Skin epidermis (tissue), 12 donors: ENCODE measurements around the gene CBLIF.
"Not testable (repeated sequence)": the region's sequence is repeated elsewhere in the genome, so short reads cannot be mapped to it uniquely, and the experiment has no call there.

Source experiments
- H3K27ac ChIP-seq, 21 experiments: fragments of 200-600 bp; sonication (generic) in 11 of 21; one replicate each; pipeline ENCODE4 v1.5.0; 2020; ENCODE audit warnings: mild to moderate bottlenecking in 3 of 21, inconsistent platforms in 2 of 21, moderate library complexity in 2 of 21
- H3K4me3 ChIP-seq, 7 experiments: fragments of 200-600 bp; sonication (generic) in 2 of 7; one replicate each; pipeline ENCODE4 v1.5.0; 2020; ENCODE audit warnings: inconsistent platforms in 2 of 7, mild to moderate bottlenecking in 2 of 7, moderate library complexity in 1 of 7

The CBLIF gene

GRCh38 chr11:59849129-59849528, 3.8 kb upstream of the CBLIF start:
- Histone ChIP-seq H3K4me3 (no peak overlapping the region), H3K27ac (peak overlapping the region in 1 of 21 experiments; percentile 44)

GRCh38 chr11:59848439-59848838, 3.1 kb upstream of the CBLIF start:
- not testable (repeated sequence) for H3K4me3 ChIP-seq
- H3K27ac ChIP-seq: peak overlapping the region in 1 of 21 experiments; percentile 44

GRCh38 chr11:59847626-59848025, 2.3 kb upstream of the CBLIF start:
- Histone ChIP-seq H3K27ac (no peak overlapping the region), H3K4me3 (no peak overlapping the region)

GRCh38 chr11:59846556-59846955, 1.3 kb upstream of the CBLIF start:
- Histone ChIP-seq H3K4me3 (no peak overlapping the region), H3K27ac (no peak overlapping the region)

GRCh38 chr11:59842316-59842715, 3.0 kb downstream of the CBLIF start:
- H3K27ac ChIP-seq: no peak overlapping the region
- no peak overlapping the region for H3K4me3 ChIP-seq

GRCh38 chr11:59841514-59841913, 3.8 kb downstream of the CBLIF start:
- H3K27ac ChIP-seq: no peak overlapping the region
- H3K4me3 ChIP-seq: no peak overlapping the region

- no peak overlapping the region for H3K4me3 ChIP-seq
- no peak overlapping the region for H3K27ac ChIP-seq
Observed at GRCh38 chr11:59839615-59840014, 5.7 kb downstream of the CBLIF start.

GRCh38 chr11:59833602-59834001, 11.7 kb downstream of the CBLIF start:
- H3K27ac ChIP-seq: no peak overlapping the region
- H3K4me3 ChIP-seq: no peak overlapping the region

GRCh38 chr11:59829358-59829757, 15.9 kb downstream of the CBLIF start:
- H3K4me3 ChIP-seq: no peak overlapping the region
- H3K27ac ChIP-seq: no peak overlapping the region

- H3K27ac ChIP-seq: no peak overlapping the region
- no peak overlapping the region for H3K4me3 ChIP-seq
Observed at GRCh38 chr11:59822989-59823566, 22.2 kb downstream of the CBLIF start.

GRCh38 chr11:59818572-59818971, 26.7 kb downstream of the CBLIF start:
- Histone ChIP-seq H3K4me3 (no peak overlapping the region), H3K27ac (no peak overlapping the region)

- H3K4me3 ChIP-seq, H3K27ac ChIP-seq: not testable (repeated sequence)
Observed at GRCh38 chr11:59816434-59816833, 28.9 kb downstream of the CBLIF start.

GRCh38 chr11:59815754-59816153, 29.5 kb downstream of the CBLIF start:
- Histone ChIP-seq H3K4me3 (no peak overlapping the region), H3K27ac (no peak overlapping the region)

GRCh38 chr11:59814021-59814420, 31.3 kb downstream of the CBLIF start:
- H3K27ac ChIP-seq: no peak overlapping the region
- H3K4me3 ChIP-seq: no peak overlapping the region

- Histone ChIP-seq H3K4me3 (no peak overlapping the region), H3K27ac (no peak overlapping the region)
Observed at GRCh38 chr11:59813364-59813763, 31.9 kb downstream of the CBLIF start.

- Histone ChIP-seq H3K27ac (no peak overlapping the region), H3K4me3 (no peak overlapping the region)
Observed at GRCh38 chr11:59812220-59812619, 33.1 kb downstream of the CBLIF start.

GRCh38 chr11:59810911-59811259, 34.4 kb downstream of the CBLIF start:
- H3K4me3 ChIP-seq: peak overlapping the region; percentile 53 to 97 (median 78)
- peak overlapping the region in 20 of 21 experiments; percentile 62 to 94 (median 86) for H3K27ac ChIP-seq

GRCh38 chr11:59810189-59810910, 34.9 kb downstream of the CBLIF start, which contains the start of gene MRPL16:
MRPL16 (minus strand) TSS chr11:59810778; CDS start chr11:59810658, 120 bp downstream.
- peak within 1 kb of the TSS; percentile 29 to 94 (median 86) for H3K27ac ChIP-seq
- peak within 1 kb of the TSS; percentile 53 to 97 (median 78) for H3K4me3 ChIP-seq

- Histone ChIP-seq H3K27ac (no peak overlapping the region), H3K4me3 (no peak overlapping the region)
Observed at GRCh38 chr11:59807047-59807610, 38.2 kb downstream of the CBLIF start.

- H3K27ac ChIP-seq: no peak overlapping the region
- H3K4me3 ChIP-seq: no peak overlapping the region
Observed at GRCh38 chr11:59804061-59804460, 41.2 kb downstream of the CBLIF start.

- Histone ChIP-seq H3K4me3 (no peak overlapping the region), H3K27ac (no peak overlapping the region)
Observed at GRCh38 chr11:59802639-59803176, 42.6 kb downstream of the CBLIF start.
